GM23248 (cell line): Measurements from ENCODE around the gene UNC13B. TPM values are rescaled to one million over a fixed set of nuclear protein-coding genes. Genes with fewer than 3 reads are reported as not detected.
"Not testable (repeated sequence)": the region's sequence is repeated elsewhere in the genome, so short reads cannot be mapped to it uniquely, and the experiment has no call there.

Experiments
- DNase-seq: peaks from one replicate; pipeline ENCODE4 v3.0.0-alpha.2; 2015
- H2AFZ ChIP-seq: fragments of 200-600 bp; sonication (generic); 2 replicates; pipeline ENCODE4 v1.6.1; 2016; ENCODE audit warnings: antibody characterized with exemption
- H3F3A ChIP-seq: fragments of 200-600 bp; sonication (generic); 2 replicates; pipeline ENCODE4 v1.6.1; 2016; ENCODE audit warnings: mild to moderate bottlenecking, antibody characterized with exemption, mixed run types; ENCODE audit not compliant: insufficient read depth
- H3K27ac ChIP-seq: fragments of 200-600 bp; sonication (generic); 2 replicates; pipeline ENCODE4 v1.5.1; 2016; ENCODE audit warnings: mild to moderate bottlenecking
- H3K27me3 ChIP-seq: fragments of 200-600 bp; sonication (generic); replicated peaks from 2 replicates; pipeline ENCODE4 v1.6.1; 2016; ENCODE audit warnings: mild to moderate bottlenecking; ENCODE audit not compliant: insufficient read depth
- H3K36me3 ChIP-seq: fragments of 200-600 bp; sonication (generic); 2 replicates; pipeline ENCODE4 v1.6.1; 2016; ENCODE audit warnings: low read depth, mild to moderate bottlenecking
- H3K4me1 ChIP-seq: fragments of 200-600 bp; sonication (generic); 2 replicates; pipeline ENCODE4 v1.6.1; 2016; ENCODE audit warnings: mild to moderate bottlenecking; ENCODE audit not compliant: insufficient read depth
- H3K4me2 ChIP-seq: fragments of 200-600 bp; sonication (generic); one replicate; pipeline ENCODE4 v1.6.1; 2016; ENCODE audit warnings: mild to moderate bottlenecking; ENCODE audit not compliant: unreplicated experiment
- H3K4me3 ChIP-seq: fragments of 200-600 bp; sonication (generic); 2 replicates; pipeline ENCODE4 v1.5.1; 2016; ENCODE audit warnings: mild to moderate bottlenecking
- H3K79me2 ChIP-seq: fragments of 200-600 bp; sonication (generic); 2 replicates; pipeline ENCODE4 v1.6.1; 2016; ENCODE audit warnings: mild to moderate bottlenecking; ENCODE audit not compliant: insufficient read depth
- H3K9ac ChIP-seq: fragments of 200-600 bp; sonication (generic); 2 replicates; pipeline ENCODE4 v1.6.1; 2016; ENCODE audit warnings: mild to moderate bottlenecking
- H3K9me2 ChIP-seq: fragments of 200-600 bp; sonication (generic); 2 replicates; pipeline ENCODE4 v1.6.1; 2016; ENCODE audit warnings: mixed run types, mild to moderate bottlenecking, moderate library complexity; ENCODE audit not compliant: insufficient read depth
- H3K9me3 ChIP-seq: fragments of 200-600 bp; sonication (generic); one replicate; pipeline ENCODE4 v1.6.1; 2017; ENCODE audit warnings: low read depth
- H4K20me1 ChIP-seq: fragments of 200-600 bp; sonication (generic); 2 replicates; pipeline ENCODE4 v1.6.0; 2016; ENCODE audit not compliant: insufficient read depth
- EZH2 ChIP-seq: fragments of 200-600 bp; sonication (generic); IDR thresholded peaks from 2 replicates; pipeline ENCODE4 v1.6.1; 2018; ENCODE audit warnings: antibody characterized with exemption, mild to moderate bottlenecking; ENCODE audit not compliant: insufficient read depth, poor library complexity, severe bottlenecking
- EZH2phosphoT487 ChIP-seq: fragments of 200-600 bp; sonication (generic); IDR thresholded peaks from 2 replicates; pipeline ENCODE4 v1.6.1; 2018; ENCODE audit warnings: antibody characterized with exemption, moderate library complexity, mild to moderate bottlenecking, low read depth; ENCODE audit not compliant: insufficient read depth
- WGBS, 2 experiments: methylation state at CpG; one replicate each; pipeline ENCODE4 v1.1.6; 2015 to 2017; ENCODE audit warnings: low lambda C conversion rate in 2 of 2, low coverage in 1 of 2; ENCODE audit errors: missing lambda C conversion rate in 2 of 2; 5-methylcytosine and 5-hydroxymethylcytosine counted together
- in situ Hi-C: fragments of 300-500 bp; cut with MboI; formaldehyde crosslinking; loops from 2 replicates; pipeline ENCODE4 v1.15.0; 2020
- polyA plus RNA-seq: library from polyadenylated mRNA; unstranded; fragments of >200 nt; fragmentation: Nextera tagmentation; extraction: Ambion mirVana; gene quantifications from 2 replicates; pipeline ENCODE4 v1.2.1, GENCODE V29; 2016
- total RNA-seq: library from RNA; depleted of rRNA; stranded (reverse); fragments of >200 nt; shearing (Covaris generic); gene quantifications from 2 replicates; pipeline ENCODE4 v1.2.3, GENCODE V29; 2014

Gene UNC13B
- total and polyA plus RNA-seq, 2 experiments from 2014 or later, result 5.5 to 15.3 TPM

GRCh38 chr9:35134920-35135319, 26.9 kb upstream of the UNC13B start:
- in situ Hi-C loops, result no loop called here
- DNase-seq, result no peak
- H3K9me2 ChIP-seq, result no peaks in the 10 kb centered on the region
- no peaks in the 10 kb centered on the region for H3F3A ChIP-seq
- no peaks in the 10 kb centered on the region for H3K4me1 ChIP-seq
- no peaks in the 10 kb centered on the region for H4K20me1 ChIP-seq
- no peak for TF ChIP-seq EZH2
- TF ChIP-seq EZH2phosphoT487, result no peak
- no peaks in the 10 kb centered on the region for H3K36me3 ChIP-seq
- 54 to 64% methylated on average over 6 of the region's 6 CpGs for WGBS, 2 experiments
- no peak overlapping the region for H2AFZ ChIP-seq
- H3K4me2 ChIP-seq, result no peak overlapping the region
- no peak overlapping the region for H3K4me3 ChIP-seq
- H3K9me3 ChIP-seq, result no peaks in the 10 kb centered on the region
- H3K27ac ChIP-seq, result no peak overlapping the region
- H3K27me3 ChIP-seq, result no peaks in the 10 kb centered on the region
- no peak overlapping the region for H3K9ac ChIP-seq
- no peaks in the 10 kb centered on the region for H3K79me2 ChIP-seq

- no peaks in the 10 kb centered on the region for H3K4me1 ChIP-seq
- no peaks in the 10 kb centered on the region for H3K27me3 ChIP-seq
- no peaks in the 10 kb centered on the region for H3K9me3 ChIP-seq
- 77 to 81% methylated on average over 7 of the region's 7 CpGs for WGBS, 2 experiments
- no peak overlapping the region for H3K4me2 ChIP-seq
- H3K27ac ChIP-seq, result no peak overlapping the region
- no peaks in the 10 kb centered on the region for H3K9me2 ChIP-seq
- H3F3A ChIP-seq, result no peaks in the 10 kb centered on the region
- DNase-seq, result no peak
- no peak overlapping the region for H2AFZ ChIP-seq
- TF ChIP-seq EZH2phosphoT487 (no peak), EZH2 (no peak)
- no peak overlapping the region for H3K4me3 ChIP-seq
- no peaks in the 10 kb centered on the region for H4K20me1 ChIP-seq
- in situ Hi-C loops, result no loop called here
- H3K9ac ChIP-seq, result no peak overlapping the region
- no peaks in the 10 kb centered on the region for H3K36me3 ChIP-seq
- H3K79me2 ChIP-seq, result no peaks in the 10 kb centered on the region
These were observed 25.8 kb upstream of the UNC13B start for GRCh38 chr9:35135988-35136387.

GRCh38 chr9:35136866-35137265, 24.9 kb upstream of the UNC13B start:
- H3K4me1 ChIP-seq, result no peaks in the 10 kb centered on the region
- no peak overlapping the region for H3K4me2 ChIP-seq
- no peaks in the 10 kb centered on the region for H3K79me2 ChIP-seq
- H3K27ac ChIP-seq, result no peak overlapping the region
- DNase-seq, result peak; percentile 4
- H2AFZ ChIP-seq, result no peak overlapping the region
- H3K4me3 ChIP-seq, result no peak overlapping the region
- TF ChIP-seq EZH2 (no peak), EZH2phosphoT487 (no peak)
- H3K36me3 ChIP-seq, result no peaks in the 10 kb centered on the region
- no peaks in the 10 kb centered on the region for H3F3A ChIP-seq
- in situ Hi-C loops, result no loop called here
- no peaks in the 10 kb centered on the region for H3K27me3 ChIP-seq
- WGBS, 2 experiments, result 68 to 70% methylated on average over 8 of the region's 8 CpGs
- H3K9me2 ChIP-seq, result no peaks in the 10 kb centered on the region
- no peak overlapping the region for H3K9ac ChIP-seq
- no peaks in the 10 kb centered on the region for H4K20me1 ChIP-seq
- no peaks in the 10 kb centered on the region for H3K9me3 ChIP-seq

GRCh38 chr9:35140093-35140492, 21.7 kb upstream of the UNC13B start:
- Histone ChIP-seq H3K4me1 (no peaks in the 10 kb centered on the region), H3K27me3 (no peaks in the 10 kb centered on the region), H3F3A (no peaks in the 10 kb centered on the region), H3K9me2 (no peaks in the 10 kb centered on the region), H3K27ac (no peak overlapping the region), H3K9ac (no peak overlapping the region), H3K4me2 (no peak overlapping the region), H3K36me3 (no peaks in the 10 kb centered on the region), H3K79me2 (no peaks in the 10 kb centered on the region), H3K9me3 (no peaks in the 10 kb centered on the region), H4K20me1 (no peaks in the 10 kb centered on the region), H2AFZ (no peak overlapping the region), H3K4me3 (no peak overlapping the region)
- no peak for TF ChIP-seq EZH2phosphoT487
- TF ChIP-seq EZH2, result no peak
- in situ Hi-C loops, result no loop called here
- no peak for DNase-seq
- WGBS, 2 experiments, result 44 to 48% methylated on average over 2 of the region's 2 CpGs

- no peaks in the 10 kb centered on the region for H3K9me2 ChIP-seq
- no peaks in the 10 kb centered on the region for H3F3A ChIP-seq
- WGBS, 2 experiments, result 34 to 41% methylated on average over 5 of the region's 5 CpGs
- H3K4me3 ChIP-seq, result no peak overlapping the region
- H3K27me3 ChIP-seq, result no peaks in the 10 kb centered on the region
- H3K4me1 ChIP-seq, result no peaks in the 10 kb centered on the region
- DNase-seq, result no peak
- H4K20me1 ChIP-seq, result no peaks in the 10 kb centered on the region
- no peaks in the 10 kb centered on the region for H3K36me3 ChIP-seq
- no peak overlapping the region for H3K9ac ChIP-seq
- TF ChIP-seq EZH2phosphoT487, result no peak
- TF ChIP-seq EZH2, result no peak
- H3K79me2 ChIP-seq, result no peaks in the 10 kb centered on the region
- in situ Hi-C loops, result no loop called here
- no peak overlapping the region for H3K4me2 ChIP-seq
- H3K27ac ChIP-seq, result no peak overlapping the region
- no peaks in the 10 kb centered on the region for H3K9me3 ChIP-seq
- H2AFZ ChIP-seq, result no peak overlapping the region
These were observed 19.8 kb upstream of the UNC13B start for GRCh38 chr9:35142037-35142436.

- 35 to 38% methylated on average over 5 of the region's 5 CpGs for WGBS, 2 experiments
These were observed 13.8 kb upstream of the UNC13B start for GRCh38 chr9:35147941-35148563.

More at GRCh38 chr9:35147941-35148563, 13.8 kb upstream of the UNC13B start:
- H3K4me2 ChIP-seq, H3K27ac ChIP-seq, H3K9ac ChIP-seq, in situ Hi-C loops, H3K79me2 ChIP-seq, H3K36me3 ChIP-seq, H3K4me3 ChIP-seq, H3F3A ChIP-seq, H2AFZ ChIP-seq, H3K27me3 ChIP-seq, H3K9me2 ChIP-seq, H3K9me3 ChIP-seq, H4K20me1 ChIP-seq, H3K4me1 ChIP-seq, DNase-seq: not testable (repeated sequence)
